T follicular helper cell (primary cell): ENCODE results near the gene RXRG.

ENCODE experiments used
- DNase-seq: peaks from one replicate; pipeline ENCODE4 v3.0.0-alpha.2; 2020; ENCODE audit warnings: low read depth

Gene RXRG

DNA sequence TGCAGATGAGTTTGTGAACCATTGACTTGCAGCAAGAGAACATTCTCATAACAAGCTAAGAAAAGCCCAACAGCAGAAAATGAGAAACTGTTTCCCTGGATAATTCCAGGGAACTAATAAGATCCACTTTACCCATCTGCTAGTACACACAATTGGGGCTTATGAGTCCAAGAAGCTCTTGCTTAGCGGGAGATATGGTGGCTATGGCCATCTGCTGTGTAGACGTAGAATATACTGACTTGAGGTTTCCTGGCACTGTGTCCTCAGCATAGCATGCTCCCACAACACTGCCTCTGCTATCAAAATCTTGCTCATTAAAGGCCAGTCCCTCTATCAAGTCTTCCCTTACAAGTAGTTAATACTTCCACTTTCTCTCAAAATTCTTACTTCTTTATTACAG lies 6.8 kb upstream of the RXRG start:
- DNase-seq = no peak

DNA sequence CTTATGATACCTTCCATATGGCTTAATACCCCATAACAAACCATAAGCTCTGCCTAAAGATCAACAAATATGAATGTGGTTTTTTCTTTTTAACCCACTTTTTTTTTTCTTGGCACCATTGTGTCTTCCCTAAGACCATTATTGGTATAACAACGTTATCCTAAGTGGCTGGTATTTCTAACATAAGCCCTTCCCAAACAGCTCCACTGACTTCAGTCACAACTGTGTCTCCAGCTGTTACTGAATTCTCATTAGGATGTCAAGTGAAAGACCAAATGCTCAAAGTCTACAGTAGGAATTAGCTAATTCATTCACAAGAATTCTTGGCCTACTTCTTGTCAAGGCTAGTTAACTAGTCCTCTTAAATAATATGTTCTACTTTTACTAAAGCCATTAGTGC lies 4.2 kb upstream of the RXRG start:
- DNase-seq = no peak

DNA sequence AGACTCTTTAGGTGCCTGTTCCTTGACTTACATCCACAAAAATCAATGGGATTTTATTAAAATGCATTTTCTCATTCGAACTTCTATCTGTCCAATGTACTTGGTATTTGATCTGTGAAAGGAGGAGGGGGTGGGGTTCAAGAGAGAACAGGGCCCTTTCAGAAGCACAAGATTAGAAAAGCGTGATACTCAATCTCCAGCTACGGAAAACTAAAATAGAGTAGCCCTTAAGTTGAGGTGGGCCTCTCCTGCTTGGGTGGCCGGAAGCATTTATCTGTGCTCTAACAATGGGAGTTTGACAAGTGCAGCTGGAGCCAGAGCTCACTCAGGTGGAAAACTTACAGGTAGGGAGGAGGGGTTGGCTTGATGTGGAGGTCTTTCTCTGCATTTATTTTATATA lies 462 bp upstream of the RXRG start:
- DNase-seq = no peak

DNA sequence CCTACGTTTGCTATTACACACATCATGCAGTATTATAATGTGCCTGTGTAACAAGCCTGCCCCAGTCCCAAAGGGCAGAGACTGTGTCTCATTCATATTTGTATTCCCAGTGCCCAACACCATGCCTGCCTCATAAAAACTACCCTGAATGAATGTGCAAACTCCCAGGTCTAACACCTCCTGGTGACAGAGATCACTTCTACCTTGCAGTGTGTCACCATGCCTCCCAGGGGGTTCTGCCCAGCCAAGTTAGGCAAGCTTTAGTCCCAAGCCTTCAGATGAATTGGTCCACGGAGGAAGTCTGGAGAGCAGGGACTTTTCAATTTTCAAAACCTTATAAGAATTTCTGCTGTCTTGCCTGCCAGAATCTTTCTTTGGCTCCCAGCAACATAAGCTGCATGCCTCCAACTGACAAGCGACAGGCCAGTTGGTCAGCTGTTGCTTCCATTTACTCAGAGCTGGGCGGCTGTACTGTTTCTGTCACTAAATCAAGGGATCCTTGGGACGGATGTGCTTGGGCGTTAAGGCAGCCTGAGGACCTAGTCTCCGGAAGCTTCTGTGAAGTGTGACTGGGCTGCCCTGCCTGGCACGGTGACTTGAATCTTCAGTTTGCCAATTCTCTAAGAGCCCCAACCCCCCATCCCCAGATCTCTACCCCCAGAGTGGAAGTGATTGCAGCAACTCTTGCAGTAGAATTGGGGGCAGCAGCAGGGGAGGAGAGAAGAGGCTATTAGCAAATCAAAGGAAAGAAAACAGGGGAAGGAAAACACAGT lies 1.2 kb downstream of the RXRG start:
- DNase-seq = no peak

DNA sequence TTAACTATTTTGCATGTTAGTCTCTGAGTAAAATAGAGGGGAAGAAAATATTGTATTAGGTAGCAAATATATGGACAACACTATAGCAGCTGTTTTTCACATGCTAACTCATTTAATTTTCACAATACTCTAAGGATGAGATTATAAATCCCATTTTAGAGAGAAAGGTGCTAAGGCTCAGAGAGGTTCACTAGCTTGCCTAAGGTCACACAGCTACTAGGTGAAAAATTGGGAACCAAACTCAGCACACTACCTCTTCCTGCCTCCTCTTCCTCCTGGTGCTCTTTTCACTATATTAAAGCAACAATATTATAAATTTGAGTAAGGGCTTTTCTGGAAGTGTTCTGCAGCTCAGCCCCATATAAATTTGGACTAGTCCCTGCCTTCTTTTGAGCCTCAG lies 2.3 kb downstream of the RXRG start:
- no peak for DNase-seq

DNA sequence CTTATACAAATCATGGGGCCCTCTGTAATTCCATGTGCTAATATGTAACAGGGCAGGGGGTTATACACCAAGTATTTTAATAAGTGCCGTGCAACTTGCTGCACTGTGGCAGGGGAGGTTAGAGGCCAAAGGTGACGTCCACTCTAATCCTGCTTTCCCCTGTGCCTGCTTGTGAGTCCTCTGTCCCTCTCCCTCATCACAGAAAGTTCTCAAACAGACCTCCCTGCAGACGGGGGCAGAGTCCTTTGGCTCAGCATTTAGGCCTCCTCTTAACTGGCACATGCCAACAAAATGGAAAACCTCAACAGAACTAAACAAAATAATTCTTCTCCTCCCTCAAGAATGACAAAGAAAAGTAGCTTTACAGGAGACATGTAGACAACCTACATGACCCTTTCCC lies 2.9 kb downstream of the RXRG start:
- DNase-seq = no peak

DNA sequence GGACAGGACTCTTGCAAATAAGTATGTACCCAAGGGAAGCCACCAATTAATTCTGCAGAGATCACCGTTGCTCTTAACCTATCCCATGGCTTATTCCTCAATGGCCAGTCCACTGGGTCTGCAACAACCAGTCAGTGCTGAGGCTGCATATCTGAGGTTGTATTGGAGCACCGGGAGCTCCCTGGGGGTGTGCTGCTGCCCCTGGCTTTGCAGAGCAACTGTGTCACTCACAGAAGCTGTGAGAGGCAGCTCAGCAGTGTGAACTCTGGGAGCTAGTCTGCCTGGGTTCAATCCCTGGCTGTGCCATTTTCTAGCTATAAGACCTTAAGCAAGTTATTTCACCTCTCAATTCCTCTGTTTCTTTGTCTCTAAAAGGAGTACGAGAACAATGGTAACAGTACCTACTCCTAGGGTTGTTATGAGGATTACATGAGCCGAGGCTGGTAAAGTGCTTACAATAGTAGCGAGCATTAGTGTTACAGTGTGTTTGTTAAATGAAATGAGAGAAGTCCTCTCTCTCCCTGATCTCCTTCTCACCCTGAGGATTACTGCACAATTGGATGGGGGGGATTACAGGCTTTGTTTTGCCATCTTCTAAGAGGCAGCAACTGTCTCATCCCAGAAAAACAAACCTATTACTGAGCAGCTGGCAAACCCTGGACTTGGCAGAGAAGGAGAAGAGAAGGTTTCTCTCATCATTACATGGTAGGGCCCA lies 3.6 kb downstream of the RXRG start:
- no peak for DNase-seq

DNA sequence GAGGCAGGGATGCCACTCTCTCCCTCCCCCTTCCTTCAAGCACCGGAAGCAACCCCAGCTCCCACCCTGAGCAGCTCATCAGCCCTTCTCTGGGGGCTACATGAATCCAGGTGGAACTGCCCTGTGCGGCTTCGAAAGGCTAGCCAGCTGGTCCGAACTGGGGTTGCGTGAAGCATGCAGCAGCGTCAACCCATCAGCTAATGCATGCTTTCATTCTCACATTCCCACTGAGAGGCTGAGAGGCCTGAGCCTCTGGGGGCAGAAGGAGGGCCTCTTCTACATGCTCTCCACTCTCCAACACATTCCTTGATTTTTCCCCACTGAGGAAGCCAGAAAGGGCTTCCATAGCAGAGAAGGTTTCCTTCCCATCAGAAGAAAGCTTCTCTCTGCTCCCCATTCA lies 5.6 kb downstream of the RXRG start:
- no peak for DNase-seq

DNA sequence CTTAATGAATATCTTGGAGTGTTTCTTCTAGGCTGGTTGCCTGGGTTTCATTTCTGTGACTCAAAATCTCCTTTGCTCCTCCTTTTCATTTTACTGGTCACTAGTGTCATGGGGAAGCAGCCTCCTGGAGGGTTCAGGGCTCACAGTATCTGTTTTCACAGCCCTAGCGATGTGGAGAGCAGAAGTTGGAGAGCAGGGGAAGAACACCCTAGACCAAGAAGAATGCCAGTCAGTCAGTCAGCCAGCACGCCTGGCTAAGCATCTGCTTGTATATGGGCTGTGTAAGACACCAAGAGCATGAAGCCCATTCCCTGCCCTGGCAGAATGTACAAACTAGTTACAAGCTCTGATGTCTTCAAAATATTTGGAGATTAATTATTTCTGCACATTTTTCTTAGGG lies 7.9 kb downstream of the RXRG start:
- no peak for DNase-seq

DNA sequence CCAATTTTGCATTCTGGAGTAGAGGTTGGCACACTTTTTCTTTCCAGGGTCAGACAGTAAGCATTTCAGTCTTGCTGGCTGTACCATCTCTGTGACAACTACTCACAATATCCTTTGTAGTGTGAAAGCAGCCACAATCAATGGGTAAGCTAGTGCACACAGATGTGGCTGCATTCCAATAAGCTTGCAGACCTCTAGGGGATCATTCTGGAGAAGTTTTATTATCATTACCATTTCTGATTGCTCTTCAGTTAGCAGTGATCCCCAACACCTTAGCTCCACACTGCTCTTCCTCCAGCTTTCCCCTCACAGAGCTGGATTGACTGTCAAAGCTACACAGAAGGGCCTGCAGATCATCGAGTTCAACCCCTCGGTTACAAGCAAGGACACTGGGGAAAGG lies 9.1 kb downstream of the RXRG start:
- DNase-seq = no peak

DNA sequence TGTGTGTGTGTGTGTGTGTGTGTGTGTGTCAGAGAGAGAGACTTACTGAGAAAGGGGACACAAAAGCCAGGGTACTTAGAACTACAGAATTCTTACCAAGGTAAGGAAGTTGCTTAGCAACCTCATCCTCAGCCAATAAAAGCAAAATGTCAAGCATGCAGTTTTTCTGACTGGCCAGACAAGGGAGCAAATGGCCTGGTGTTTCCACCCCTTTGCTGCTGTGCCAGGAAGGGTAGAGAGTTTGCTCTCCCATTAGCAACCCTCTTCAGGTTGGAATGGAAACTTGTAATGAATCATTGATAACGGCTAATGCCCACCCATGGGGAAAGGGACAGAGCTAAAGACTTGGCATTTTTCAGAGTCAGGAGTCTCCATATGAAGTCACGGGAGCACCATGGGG lies 10.6 kb downstream of the RXRG start:
- DNase-seq = no peak

DNA sequence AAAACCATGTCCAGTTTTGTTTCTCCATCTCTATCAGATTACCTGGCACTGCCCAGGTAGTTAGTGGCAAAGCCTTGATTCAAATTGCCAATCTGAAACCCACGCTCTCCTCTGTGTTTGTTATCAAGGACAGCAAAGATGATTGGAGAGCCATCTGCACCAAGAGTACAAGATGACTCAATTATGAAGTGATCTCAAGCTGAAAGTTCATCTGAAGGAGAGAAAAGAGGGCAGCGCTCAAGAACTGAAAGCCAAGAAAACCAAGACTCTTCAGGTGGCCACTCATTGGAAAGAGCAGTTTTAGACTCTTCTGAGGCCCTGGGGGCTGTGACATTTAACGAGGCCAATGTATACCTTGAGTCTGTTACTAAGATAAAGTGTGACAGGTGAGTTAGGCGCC lies 13.8 kb downstream of the RXRG start:
- no peak for DNase-seq

DNA sequence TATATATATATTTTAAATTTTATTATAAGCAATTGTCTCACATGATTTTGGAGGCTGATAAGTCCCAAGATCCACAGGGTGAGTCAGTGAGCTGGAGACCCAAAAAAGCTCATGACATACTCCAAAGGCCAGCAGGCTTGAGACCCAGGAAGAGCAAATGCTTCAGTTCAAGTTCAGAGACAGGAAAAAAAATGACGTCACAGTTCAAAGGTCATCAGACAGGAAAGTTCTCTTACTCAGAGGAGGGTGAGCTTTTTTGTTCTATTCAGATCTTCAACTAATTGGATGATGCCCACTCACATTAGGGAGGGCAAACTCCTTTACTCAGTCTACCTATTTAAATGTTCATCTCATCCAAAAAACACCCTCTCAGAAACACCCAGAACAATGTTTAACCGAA lies 18.2 kb downstream of the RXRG start:
- no peak for DNase-seq

DNA sequence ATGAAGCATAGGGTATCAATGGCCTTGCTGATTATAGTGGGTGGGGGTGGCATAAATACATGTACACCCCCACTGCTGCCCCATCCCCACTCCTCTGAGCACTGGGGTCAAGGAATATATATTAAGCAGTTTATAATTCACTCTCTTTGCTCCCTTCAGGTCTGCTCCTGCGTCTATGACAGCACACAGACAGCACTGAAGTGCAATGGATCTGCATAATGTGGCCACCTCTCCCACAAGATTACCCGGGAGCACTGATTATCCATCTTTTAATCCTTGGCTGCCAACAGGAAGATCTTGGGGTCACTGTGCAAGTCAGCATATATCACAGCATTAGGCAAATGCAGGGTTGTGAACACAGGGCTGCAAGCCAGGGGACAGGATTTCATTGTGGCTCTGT lies 19.3 kb downstream of the RXRG start:
- DNase-seq = no peak

DNA sequence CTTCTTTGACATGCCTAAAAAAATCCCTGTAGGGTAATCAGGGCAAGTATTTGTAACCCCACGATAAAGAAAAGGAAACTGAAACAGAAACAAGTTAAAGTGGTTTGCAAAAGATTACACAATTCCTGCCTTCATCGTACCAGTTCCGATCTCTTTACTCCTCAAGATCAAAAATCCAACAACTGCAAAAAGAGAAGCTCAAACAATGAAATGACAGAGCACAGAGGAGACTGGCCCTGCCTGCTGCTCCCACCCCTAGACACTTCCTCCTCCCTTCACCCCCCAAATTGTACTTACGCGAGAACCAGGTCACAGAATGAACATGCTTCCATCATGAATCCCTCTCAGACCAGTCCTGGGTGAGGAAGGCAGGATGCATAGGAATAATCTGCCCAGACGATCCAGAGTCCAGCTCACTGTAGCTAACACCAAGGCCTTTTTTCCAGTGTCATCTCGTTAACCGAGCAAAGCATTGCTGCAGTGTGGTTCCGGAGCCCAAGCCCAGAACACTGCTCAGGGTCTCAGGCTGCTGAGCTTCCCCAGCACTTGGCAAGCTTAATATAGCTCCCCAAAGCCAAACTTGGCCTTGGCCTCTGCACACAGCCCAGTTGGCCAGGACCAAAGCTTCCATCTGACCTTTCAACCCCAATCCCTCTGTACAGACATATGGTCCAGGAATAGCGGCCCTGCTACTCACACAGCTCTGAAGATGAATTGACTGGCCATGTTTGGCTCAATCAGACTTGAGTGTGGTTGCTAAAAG lies 20.3 kb downstream of the RXRG start:
- no peak for DNase-seq

DNA sequence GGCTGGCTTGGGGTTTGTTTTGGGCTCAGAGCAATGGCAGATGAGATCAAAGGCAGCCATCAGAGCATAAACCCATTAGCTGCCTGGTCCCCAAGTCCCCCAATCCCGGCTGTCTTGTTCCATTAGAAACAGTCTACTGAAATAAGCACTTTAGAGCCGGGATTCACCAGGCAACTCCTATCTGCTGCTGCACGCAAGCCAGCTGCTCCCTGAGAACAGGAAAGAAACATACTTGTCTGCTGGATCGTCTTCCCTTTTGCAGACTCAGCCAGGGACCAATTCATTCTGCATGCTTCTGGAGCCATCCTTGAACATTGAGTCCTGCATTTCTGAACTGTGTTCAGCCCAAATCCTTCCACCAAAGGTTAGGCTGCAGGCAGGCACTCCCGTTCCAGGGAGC lies 21.8 kb downstream of the RXRG start:
- no peak for DNase-seq

DNA sequence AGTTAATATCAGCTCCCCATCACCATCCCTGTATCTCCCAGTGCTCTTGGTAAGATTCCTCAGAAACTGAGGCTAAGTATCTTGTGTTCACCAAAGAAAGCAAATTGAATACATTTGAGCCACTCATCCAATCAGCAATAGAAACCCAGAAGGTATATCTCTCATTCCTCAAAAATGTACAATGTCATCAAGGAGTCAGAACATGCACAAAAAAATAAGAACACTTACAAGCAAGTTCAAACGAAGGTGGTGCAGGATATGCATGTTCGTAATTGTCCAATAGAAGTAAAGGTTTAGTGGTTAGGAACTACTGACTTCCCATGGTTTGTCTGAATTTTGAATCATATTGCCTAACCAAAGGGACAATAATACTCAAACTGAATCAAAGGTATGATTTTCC lies 24.3 kb downstream of the RXRG start:
- DNase-seq = no peak

DNA sequence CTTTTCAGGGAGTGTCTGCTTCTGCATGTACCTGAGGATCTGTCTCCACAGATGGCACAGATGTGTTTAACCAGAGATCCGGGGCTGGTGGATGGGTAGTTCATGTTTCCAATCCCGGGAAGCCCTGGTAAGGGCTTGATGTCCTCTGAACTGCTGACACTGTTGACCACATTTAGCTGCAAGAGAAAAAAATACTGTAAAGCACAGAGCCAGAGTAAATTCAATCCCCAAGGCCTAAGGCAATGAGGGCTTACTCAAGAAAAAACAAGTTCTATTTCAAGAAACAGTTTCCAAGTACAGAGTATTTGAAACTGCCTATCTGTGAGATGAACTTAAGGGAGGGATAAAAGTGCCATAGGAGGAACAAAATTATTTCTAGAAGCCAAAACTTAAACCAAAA lies 25.1 kb downstream of the RXRG start:
- DNase-seq = no peak

DNA sequence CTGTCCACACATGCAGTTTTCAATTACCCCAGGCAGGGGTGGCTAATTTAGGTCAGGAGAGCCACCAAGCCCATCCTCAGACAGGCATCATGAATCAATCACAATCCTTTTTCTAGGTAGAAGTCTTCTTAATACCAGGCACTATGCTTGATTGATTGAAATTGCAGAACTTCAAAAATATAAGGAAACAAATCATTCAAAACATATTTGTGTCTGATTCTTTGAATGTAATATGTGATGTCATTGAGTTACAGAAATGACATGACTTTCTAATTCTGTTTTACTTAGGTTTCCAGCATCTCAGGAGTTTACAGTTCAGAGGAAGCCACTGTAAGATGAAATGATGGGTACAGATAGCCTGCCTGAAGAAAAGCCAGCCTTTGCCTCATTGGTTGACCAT lies 26.7 kb downstream of the RXRG start:
- DNase-seq = no peak

DNA sequence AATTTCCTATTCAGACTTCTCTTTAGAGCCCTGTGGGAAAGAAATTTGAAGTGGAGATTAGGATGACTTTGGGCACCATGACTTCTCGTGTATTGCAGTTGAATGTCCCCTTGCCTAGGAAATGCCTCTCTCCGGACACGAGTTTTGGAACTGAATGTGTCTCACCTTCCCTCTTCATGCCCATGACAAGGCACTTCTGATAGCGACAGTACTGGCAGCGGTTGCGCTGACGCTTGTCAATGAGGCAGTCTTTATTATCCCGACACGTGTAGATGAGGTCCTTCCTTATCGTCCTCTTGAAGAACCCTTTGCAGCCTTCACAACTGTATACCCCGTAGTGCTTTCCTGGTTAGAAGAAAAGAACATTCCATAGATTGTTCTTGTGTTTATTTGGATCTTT lies 28.1 kb downstream of the RXRG start:
- DNase-seq = no peak

DNA sequence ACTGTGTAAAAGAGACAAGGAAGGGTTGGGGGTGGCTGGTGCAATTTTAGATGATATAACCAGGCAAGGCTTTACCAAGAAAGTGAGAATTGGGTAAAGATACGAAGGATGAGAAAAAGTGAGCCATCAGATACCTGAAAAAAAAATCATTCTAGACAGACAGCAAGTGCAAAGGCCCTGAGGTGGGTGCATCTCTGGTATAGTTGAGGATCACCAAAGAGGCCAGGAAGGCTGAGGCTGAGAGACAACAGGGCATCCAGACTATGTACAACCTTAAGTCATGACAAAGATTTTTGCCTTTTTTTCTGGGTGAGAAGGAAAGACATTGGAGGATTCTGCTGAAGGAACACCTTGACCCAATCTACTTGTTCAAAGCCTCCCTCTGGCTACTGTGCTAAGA lies 29.9 kb downstream of the RXRG start:
- no peak for DNase-seq

DNA sequence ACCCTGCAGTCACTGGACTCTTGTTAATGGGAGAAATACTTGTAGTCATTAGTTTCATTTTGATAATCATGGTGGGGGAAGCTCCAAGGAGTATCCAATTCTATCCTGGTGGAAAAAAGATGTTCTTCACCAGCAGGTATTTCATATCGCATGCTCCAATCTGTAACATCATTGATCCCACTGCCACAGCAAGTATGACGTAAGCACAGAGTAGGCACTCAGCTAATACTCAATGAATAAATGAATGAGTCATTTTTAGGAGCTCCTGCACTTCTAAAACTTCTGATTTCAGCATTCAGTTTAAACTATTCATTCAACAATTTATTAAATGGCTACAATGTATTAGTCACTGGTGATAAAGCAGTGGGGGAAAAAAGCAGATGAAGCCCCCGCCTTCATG lies 30.3 kb downstream of the RXRG start:
- no peak for DNase-seq

DNA sequence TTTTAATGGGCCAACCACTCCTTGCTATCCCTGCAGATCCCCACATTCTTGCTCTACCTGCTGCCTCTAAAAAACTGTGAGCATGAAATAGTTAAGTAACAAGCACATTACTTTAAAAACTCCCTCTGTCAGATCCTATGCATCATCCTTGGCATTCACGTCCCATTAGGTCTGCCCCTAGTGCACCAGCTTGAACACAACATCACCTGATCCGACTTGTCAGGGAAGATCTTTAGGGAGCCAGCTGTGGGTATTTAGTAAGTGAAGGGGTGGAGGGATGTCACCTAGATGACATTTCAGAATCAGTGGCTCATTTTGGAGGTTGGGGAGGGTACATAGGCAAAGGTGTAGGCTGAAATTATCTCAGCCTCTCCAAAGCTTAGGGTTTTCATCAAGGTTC lies 33.5 kb downstream of the RXRG start:
- no peak for DNase-seq
